Endothelial cell of umbilical vein (primary cell): ENCODE data around the gene GAB1. TPM values are rescaled to one million over a fixed set of nuclear protein-coding genes. Genes with fewer than 3 reads are reported as not detected.
A peak's percentile ranks its signal among the peaks of the same experiment; 100 is the strongest.

ENCODE experiments used
- BruUV-seq: library from RNA; stranded (reverse); fragments of 400-500 nt; replicated peaks from 2 replicates; lab custom pipeline; 2021; lab: Mats Ljungman, UMichigan
- CTCF ChIA-PET: fragments of 300-600, 350-600 bp; sonication (Branson Sonifier 250); formaldehyde crosslinking; loops from one replicate; lab custom pipeline; 2021; ENCODE audit warnings: antibody characterized with exemption, inconsistent platforms; lab: Charles Lee
- POLR2A ChIA-PET: fragments of 300-600, 350-600 bp; sonication (Branson Sonifier 250); formaldehyde crosslinking; loops from one replicate; lab custom pipeline; 2021; ENCODE audit warnings: antibody characterized with exemption, inconsistent platforms; lab: Charles Lee
- DNase-seq: peaks from one replicate; pipeline ENCODE4 v3.0.0-alpha.2; 2011; ENCODE audit warnings: low read depth, low spot score
- FAIRE-seq: peaks from 2 replicates; lab custom pipeline; 2011; peaks lifted over from hg19 to GRCh38; lab: Jason Lieb, UNC
- H2AFZ ChIP-seq: 2 replicates; pipeline ENCODE4 v1.6.0; 2012; ENCODE audit warnings: low read depth, low read length, control low read depth, inconsistent platforms
- H3K27ac ChIP-seq: 2 replicates; pipeline ENCODE4 v1.5.1; 2011; ENCODE audit warnings: low read depth, mild to moderate bottlenecking, control low read depth, low read length, moderate library complexity; ENCODE audit not compliant: insufficient read depth
- H3K27me3 ChIP-seq, 2 experiments: 2 replicates each; pipeline versions ENCODE4 v1.6.0 to v1.6.1; 2011; ENCODE audit warnings: low read length in 2 of 2, mixed read lengths in 1 of 2; ENCODE audit not compliant: control insufficient read depth in 2 of 2, insufficient read depth in 2 of 2
- H3K36me3 ChIP-seq, 2 experiments: 2 replicates in 1 of 2; 3 replicates in 1 of 2; pipeline ENCODE4 v1.5.1; 2011; ENCODE audit warnings: low read length in 2 of 2, mild to moderate bottlenecking in 1 of 2, moderate library complexity in 1 of 2; ENCODE audit not compliant: control insufficient read depth in 2 of 2, insufficient read depth in 2 of 2; ENCODE audit errors: extremely low read depth in 1 of 2
- H3K4me1 ChIP-seq: 3 replicates; pipeline ENCODE4 v1.5.1; 2011; ENCODE audit warnings: mild to moderate bottlenecking, low read length; ENCODE audit not compliant: control insufficient read depth, insufficient read depth; ENCODE audit errors: extremely low read depth
- H3K4me2 ChIP-seq: 2 replicates; pipeline ENCODE4 v1.6.1; 2011; ENCODE audit warnings: low read length, control low read depth, mixed read lengths; ENCODE audit not compliant: insufficient read depth
- H3K4me3 ChIP-seq, 3 experiments: fragments of 200-600 bp in 1 of 3; sonication (generic), shearing (Covaris generic) in 1 of 3; replicated peaks in 1 of 3; 2 replicates each; pipeline ENCODE4 v1.5.1; 2011 to 2016; ENCODE audit warnings: control low read depth in 3 of 3, low read length in 3 of 3, mild to moderate bottlenecking in 2 of 3, inconsistent platforms in 1 of 3, low read depth in 1 of 3, moderate library complexity in 1 of 3; ENCODE audit not compliant: insufficient read depth in 1 of 3
- H3K79me2 ChIP-seq: 2 replicates; pipeline ENCODE4 v1.6.0; 2012; ENCODE audit warnings: low read length, inconsistent platforms; ENCODE audit not compliant: control insufficient read depth, insufficient read depth
- H3K9ac ChIP-seq: replicated peaks from 2 replicates; pipeline ENCODE3; 2011; ENCODE audit warnings: low read length, control low read depth; ENCODE audit not compliant: insufficient read depth; ENCODE audit errors: extremely low read depth
- H3K9me1 ChIP-seq: replicated peaks from 3 replicates; pipeline ENCODE4 v1.6.0; 2011; ENCODE audit warnings: mild to moderate bottlenecking, low read length; ENCODE audit not compliant: control insufficient read depth, insufficient read depth; ENCODE audit errors: extremely low read depth
- H3K9me3 ChIP-seq: replicated peaks from 2 replicates; pipeline ENCODE4 v1.5.1; 2012; ENCODE audit warnings: low read length, inconsistent platforms; ENCODE audit not compliant: control insufficient read depth, insufficient read depth
- H4K20me1 ChIP-seq: replicated peaks from 2 replicates; pipeline ENCODE3; 2011; ENCODE audit warnings: mild to moderate bottlenecking, low read length; ENCODE audit not compliant: control insufficient read depth, insufficient read depth; ENCODE audit errors: extremely low read depth
- CTCF ChIP-seq, 2 donors: IDR thresholded peaks; 1 replicate in 1 of 2; 2 replicates in 1 of 2; pipeline ENCODE4 v1.5.1; 2011; ENCODE audit warnings: low read length in 2 of 2, mild to moderate bottlenecking in 2 of 2, moderate library complexity in 2 of 2, control low read depth in 1 of 2, inconsistent platforms in 1 of 2, low read depth in 1 of 2; ENCODE audit not compliant: insufficient read depth in 1 of 2; ENCODE audit errors: extremely low read depth in 1 of 2
- EZH2 ChIP-seq: IDR thresholded peaks from 2 replicates; pipeline ENCODE4 v1.6.1; 2012; ENCODE audit warnings: borderline replicate concordance, low read depth, mild to moderate bottlenecking, moderate library complexity, low read length, inconsistent platforms; ENCODE audit not compliant: severe bottlenecking
- FOS ChIP-seq: IDR thresholded peaks from 2 replicates; pipeline ENCODE4 v1.6.1; 2011; ENCODE audit warnings: mild to moderate bottlenecking, low read length, moderate library complexity, borderline replicate concordance; ENCODE audit not compliant: insufficient read depth
- GATA2 ChIP-seq: IDR thresholded peaks from 2 replicates; pipeline ENCODE4 v1.7.0; 2011; ENCODE audit warnings: low read depth, mild to moderate bottlenecking, moderate library complexity, mixed read lengths, low read length; ENCODE audit not compliant: insufficient read length, insufficient read depth
- JUN ChIP-seq: IDR thresholded peaks from 2 replicates; pipeline ENCODE4 v1.6.1; 2011; ENCODE audit warnings: borderline replicate concordance, low read depth; ENCODE audit not compliant: insufficient read length, insufficient read depth
- MAX ChIP-seq: IDR thresholded peaks from 2 replicates; pipeline ENCODE4 v1.6.1; 2011; ENCODE audit not compliant: insufficient read depth, insufficient read length
- MYC ChIP-seq: IDR thresholded peaks from one replicate; pipeline ENCODE4 v1.6.1; 2011; ENCODE audit warnings: mild to moderate bottlenecking, low read depth, low read length
- POLR2A ChIP-seq: IDR thresholded peaks from 2 replicates; pipeline ENCODE4 v1.6.1; 2012; ENCODE audit warnings: low read depth, mild to moderate bottlenecking, control low read depth, low read length
- POLR2AphosphoS5 ChIP-seq: IDR thresholded peaks from 2 replicates; pipeline ENCODE4 v1.6.1; 2012; ENCODE audit warnings: low read depth, mild to moderate bottlenecking, control low read depth, low read length, moderate library complexity; ENCODE audit not compliant: insufficient read depth
- dilution Hi-C: fragments of 300-500 bp; cut with MboI; formaldehyde crosslinking; loops from one replicate; pipeline ENCODE4 v1.15.0; 2019; ENCODE audit warnings: low sequenced_read_pairs; ENCODE audit not compliant: extremely low pct_ligation_motif_present
- intact Hi-C: fragments of 100-400 bp; cut with micrococcal nuclease; formaldehyde crosslinking; loops from one replicate; pipeline ENCODE4 v1.10.0; 2022
- polyA plus RNA-seq, 4 experiments: library from polyadenylated mRNA; depleted of rRNA in 3 of 4; stranded (reverse) in 3 of 4; unstranded in 1 of 4; fragments of >200 nt; gene quantifications; 2 replicates each; pipeline versions ENCODE4 v1.2.1 to v1.2.3, GENCODE V29; 2011 to 2012; ENCODE audit warnings: missing spikeins in 1 of 4
- total RNA-seq: library from RNA; stranded (reverse); gene quantifications from 2 replicates; pipeline ENCODE4 v1.2.3, GENCODE V29; 2021

The GAB1 gene
- total and polyA plus RNA-seq, 2 donors (not counting 3 experiments of a cell fraction or from before 2014, with no cell fraction given), result 9.3 to 37.7 TPM

- Histone ChIP-seq H3K4me2 (peak overlapping the region; percentile 57), H3K9ac (peak overlapping the region; percentile 67), H2AFZ (peak overlapping the region; percentile 75), H3K4me3 (peak overlapping the region; percentile 59 to 99 (median 60)), H3K27ac (peak overlapping the region; percentile 61), H4K20me1 (no peaks in the 10 kb centered on the region), H3K9me3 (no peaks in the 10 kb centered on the region), H3K79me2 (no peaks in the 10 kb centered on the region), H3K9me1 (no peaks in the 10 kb centered on the region), H3K4me1 (peaks cover 5% of the 10 kb centered on the region), H3K36me3 (no peaks in the 10 kb centered on the region), H3K27me3 (no peaks in the 10 kb centered on the region)
- dilution Hi-C loops (no loop called here), intact Hi-C loops (loop anchor here (1.0 to 5.0 kb wide), 6 partner anchors 23 to 1761 kb away; partner anchors contain the start of genes ABCE1, ANAPC10, SMARCA5 and USP38)
- TF ChIP-seq EZH2 (no peak), MAX (no peak)
- POLR2A ChIA-PET, result interaction anchor here (1.1 to 1.6 kb wide), 3 partner anchors 45 to 178 kb away, joined by 3 to 4 read pairs (median 4); partner anchors contain the start of gene SMARCA5
- BruUV-seq, result no TSS peak
- CTCF ChIA-PET, result interaction anchor here (0.8 to 3.0 kb wide), 11 partner anchors 9 to 149 kb away, joined by 3 to 14 read pairs (median 5); no protein-coding TSS in a partner anchor
- DNase-seq (peak; percentile 93), FAIRE-seq (peak; percentile 95)
Observed at GRCh38 chr4:143335979-143336780, 496 bp upstream of the GAB1 start.

- Histone ChIP-seq H3K9ac (peak overlapping the region; percentile 56), H3K4me1 (peaks cover 5% of the 10 kb centered on the region), H3K4me2 (peak overlapping the region; percentile 87), H3K4me3 (peak overlapping the region; percentile 84 to 99 (median 84)), H3K36me3 (no peaks in the 10 kb centered on the region), H2AFZ (peak overlapping the region; percentile 59), H4K20me1 (no peaks in the 10 kb centered on the region), H3K79me2 (no peaks in the 10 kb centered on the region), H3K9me1 (no peaks in the 10 kb centered on the region), H3K9me3 (no peaks in the 10 kb centered on the region), H3K27ac (peak overlapping the region; percentile 16), H3K27me3 (no peaks in the 10 kb centered on the region)
- intact Hi-C loops (loop anchor here (1.0 to 5.0 kb wide), 4 partner anchors 62 to 1760 kb away; partner anchors contain the start of genes ABCE1 and ANAPC10), dilution Hi-C loops (no loop called here)
- no peak for TF ChIP-seq CTCF (IDR thresholded peaks at IDR 0.05; ENCODE audit: extremely low read depth in 1 of 2, insufficient read depth in 1 of 2, low read depth in 1 of 2, low read length in 2 of 2)
- no peak for TF ChIP-seq EZH2
- no peak for TF ChIP-seq MAX
- TF ChIP-seq GATA2, result no peak
- TF ChIP-seq MYC, result no peak
- TF ChIP-seq FOS, result no peak
- TF ChIP-seq POLR2A, result no peak
- TF ChIP-seq POLR2AphosphoS5, result no peak
- no peak for TF ChIP-seq JUN
- BruUV-seq, result TSS peak; percentile 23
- POLR2A ChIA-PET, result interaction anchor here (1.1 to 1.6 kb wide), 2 partner anchors 44 to 176 kb away, joined by 3 to 4 read pairs; partner anchors contain the start of gene SMARCA5
- DNase-seq, result no peak
- peak; percentile 63 for FAIRE-seq
- CTCF ChIA-PET, result interaction anchor here (0.6 to 3.0 kb wide), 17 partner anchors 7 to 153 kb away, joined by 3 to 14 read pairs (median 4); no protein-coding TSS in a partner anchor
Observed at GRCh38 chr4:143337600-143338287, 1.1 kb downstream of the GAB1 start.
